Measurements from ENCODE around the gene MRS2. TPM values are rescaled to one million over a fixed set of nuclear protein-coding genes. Genes with fewer than 3 reads are reported as not detected.
"Not testable (repeated sequence)": the region's sequence is repeated elsewhere in the genome, so short reads cannot be mapped to it uniquely, and the experiment has no call there.

MRS2 gene
- total RNA-seq, 4 donors from 2014 or later = 23.0 to 41.6 (median 30.6) TPM

DNA sequence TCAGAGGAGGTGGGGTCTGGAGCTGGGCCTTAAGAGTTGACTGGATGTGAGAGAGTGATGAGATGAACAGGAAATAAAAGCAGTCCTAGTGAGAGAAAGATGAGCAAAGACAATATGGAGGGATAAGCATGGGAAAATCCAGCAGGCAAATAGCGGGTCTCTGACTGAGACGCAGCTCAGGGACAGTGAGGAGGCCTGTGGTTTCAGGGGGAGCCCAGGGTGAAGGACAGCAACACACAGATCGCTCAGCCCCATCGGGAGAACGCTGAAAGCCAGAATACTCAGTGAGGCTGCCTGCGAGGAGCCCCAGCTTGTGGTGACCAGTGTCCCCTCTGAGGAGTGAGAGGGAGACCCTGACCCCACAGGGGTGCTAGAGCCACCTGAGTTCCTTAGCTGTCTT lies 28.1 kb upstream of the MRS2 start:
- TF ChIP-seq POLR2A (IDR thresholded peaks at IDR 0.05) = no peak
- no peak for TF ChIP-seq EP300 (IDR thresholded peaks at IDR 0.05)
- TF ChIP-seq POLR2AphosphoS5 (IDR thresholded peaks at IDR 0.05) = no peak
- TF ChIP-seq, protein P1, sequence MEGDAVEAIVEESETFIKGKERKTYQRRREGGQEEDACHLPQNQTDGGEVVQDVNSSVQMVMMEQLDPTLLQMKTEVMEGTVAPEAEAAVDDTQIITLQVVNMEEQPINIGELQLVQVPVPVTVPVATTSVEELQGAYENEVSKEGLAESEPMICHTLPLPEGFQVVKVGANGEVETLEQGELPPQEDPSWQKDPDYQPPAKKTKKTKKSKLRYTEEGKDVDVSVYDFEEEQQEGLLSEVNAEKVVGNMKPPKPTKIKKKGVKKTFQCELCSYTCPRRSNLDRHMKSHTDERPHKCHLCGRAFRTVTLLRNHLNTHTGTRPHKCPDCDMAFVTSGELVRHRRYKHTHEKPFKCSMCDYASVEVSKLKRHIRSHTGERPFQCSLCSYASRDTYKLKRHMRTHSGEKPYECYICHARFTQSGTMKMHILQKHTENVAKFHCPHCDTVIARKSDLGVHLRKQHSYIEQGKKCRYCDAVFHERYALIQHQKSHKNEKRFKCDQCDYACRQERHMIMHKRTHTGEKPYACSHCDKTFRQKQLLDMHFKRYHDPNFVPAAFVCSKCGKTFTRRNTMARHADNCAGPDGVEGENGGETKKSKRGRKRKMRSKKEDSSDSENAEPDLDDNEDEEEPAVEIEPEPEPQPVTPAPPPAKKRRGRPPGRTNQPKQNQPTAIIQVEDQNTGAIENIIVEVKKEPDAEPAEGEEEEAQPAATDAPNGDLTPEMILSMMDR (IDR thresholded peaks at IDR 0.05) = no peak
- ATAC-seq = no peak
- no peaks in the 10 kb centered on the region for H3K4me1 ChIP-seq
- H3K36me3 ChIP-seq = no peaks in the 10 kb centered on the region
- no peak overlapping the region for H3K4me3 ChIP-seq
- WGBS, 2 donors (ENCODE audit: low coverage in 1 of 2) = 86 to 87% methylated on average over 5 to 6 of the region's 6 CpGs
- H3K27ac ChIP-seq = no peak overlapping the region
- H3K9me3 ChIP-seq = peaks cover 0 to 5% (median 0%) of the 10 kb centered on the region in 3 donors
- H3K27me3 ChIP-seq = no peaks in the 10 kb centered on the region

DNA sequence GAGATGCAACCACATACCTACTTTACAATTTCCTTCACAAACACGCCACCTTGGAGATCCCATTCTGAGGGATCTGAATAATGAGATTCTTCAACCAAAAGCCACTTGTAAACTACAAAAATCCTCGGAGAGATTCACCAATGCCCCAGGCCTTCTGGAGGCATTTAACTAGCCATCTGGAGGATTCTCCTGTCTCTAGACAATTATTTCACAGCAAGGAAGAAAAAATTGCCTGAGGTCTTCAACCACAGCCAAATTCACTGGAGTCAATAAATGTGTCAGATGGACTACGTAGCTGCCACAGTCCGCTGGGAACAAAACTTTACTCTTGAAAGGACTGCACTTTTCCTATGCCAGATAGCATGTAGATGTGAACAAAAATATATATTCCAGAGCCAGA lies 25.9 kb upstream of the MRS2 start:
- ATAC-seq = no peak
- 45 to 46% methylated on average over 4 of the region's 4 CpGs for WGBS, 2 donors (ENCODE audit: low coverage in 1 of 2)
- Histone ChIP-seq H3K4me1 (no peaks in the 10 kb centered on the region), H3K27ac (no peak overlapping the region), H3K9me3 (no peaks in the 10 kb centered on the region), H3K4me3 (no peak overlapping the region), H3K36me3 (no peaks in the 10 kb centered on the region), H3K27me3 (no peaks in the 10 kb centered on the region)
- TF ChIP-seq POLR2AphosphoS5 (IDR thresholded peaks at IDR 0.05) = no peak
- TF ChIP-seq POLR2A (IDR thresholded peaks at IDR 0.05) = no peak
- no peak for TF ChIP-seq EP300 (IDR thresholded peaks at IDR 0.05)
- TF ChIP-seq, protein P1 (IDR thresholded peaks at IDR 0.05) = no peak

- H3K36me3 ChIP-seq = no peaks in the 10 kb centered on the region
- TF ChIP-seq, protein P1 (IDR thresholded peaks at IDR 0.05) = no peak
- TF ChIP-seq EP300 (IDR thresholded peaks at IDR 0.05) (no peak), POLR2A (IDR thresholded peaks at IDR 0.05) (no peak), POLR2AphosphoS5 (IDR thresholded peaks at IDR 0.05) (no peak)
- no peak overlapping the region for H3K27ac ChIP-seq
- H3K4me1 ChIP-seq = no peaks in the 10 kb centered on the region
- no peak for ATAC-seq
- WGBS, 2 donors (ENCODE audit: low coverage in 1 of 2) = 67% methylated on average over 1 of the region's 1 CpG; no CpG with 5 or more reads in 1 of the 2 donors
- H3K4me3 ChIP-seq = no peak overlapping the region
- no peaks in the 10 kb centered on the region for H3K9me3 ChIP-seq
- H3K27me3 ChIP-seq = no peaks in the 10 kb centered on the region
Measured at GRCh38 chr6:24378473-24379097, 24.2 kb upstream of the MRS2 start.

GRCh38 chr6:24381476-24382219 lies 21.1 kb upstream of the MRS2 start:
- TF ChIP-seq POLR2AphosphoS5 (IDR thresholded peaks at IDR 0.05) (no peak), EP300 (IDR thresholded peaks at IDR 0.05) (no peak), POLR2A (IDR thresholded peaks at IDR 0.05) (no peak)
- TF ChIP-seq, protein P1 (IDR thresholded peaks at IDR 0.05) = no peak
- WGBS, 2 donors (ENCODE audit: low coverage in 1 of 2) = 89 to 100% methylated on average over 3 of the region's 4 CpGs

GRCh38 chr6:24382220-24382540 lies 20.6 kb upstream of the MRS2 start:
- H3K27me3 ChIP-seq = no peaks in the 10 kb centered on the region
- TF ChIP-seq, protein P1 (IDR thresholded peaks at IDR 0.05) = no peak
- TF ChIP-seq POLR2AphosphoS5 (IDR thresholded peaks at IDR 0.05) = no peak
- TF ChIP-seq POLR2A (IDR thresholded peaks at IDR 0.05) = no peak
- TF ChIP-seq EP300 (IDR thresholded peaks at IDR 0.05) = no peak
- H3K36me3 ChIP-seq = no peaks in the 10 kb centered on the region
- no peak overlapping the region for H3K27ac ChIP-seq
- 93 to 100% methylated on average over 1 of the region's 1 CpG for WGBS, 2 donors (ENCODE audit: low coverage in 1 of 2)
- no peak for ATAC-seq
- H3K4me3 ChIP-seq = no peak overlapping the region
- no peaks in the 10 kb centered on the region for H3K4me1 ChIP-seq
- H3K9me3 ChIP-seq = no peaks in the 10 kb centered on the region

More at GRCh38 chr6:24381476-24382219, 21.1 kb upstream of the MRS2 start:
- no peaks in the 10 kb centered on the region for H3K4me1 ChIP-seq
- H3K9me3 ChIP-seq = no peaks in the 10 kb centered on the region
- ATAC-seq = no peak
- no peaks in the 10 kb centered on the region for H3K27me3 ChIP-seq
- no peak overlapping the region for H3K4me3 ChIP-seq
- H3K27ac ChIP-seq = no peak overlapping the region
- no peaks in the 10 kb centered on the region for H3K36me3 ChIP-seq

GRCh38 chr6:24382891-24383494 lies 19.7 kb upstream of the MRS2 start:
- not testable (repeated sequence) for H3K27ac ChIP-seq, H3K4me1 ChIP-seq, H3K9me3 ChIP-seq, H3K36me3 ChIP-seq, H3K27me3 ChIP-seq, ATAC-seq, H3K4me3 ChIP-seq
- 91 to 100% methylated on average over 2 to 6 of the region's 9 CpGs for WGBS, 2 donors (ENCODE audit: low coverage in 1 of 2)
